Measurements from ENCODE around the gene GZMA. TPM values are rescaled to one million over a fixed set of nuclear protein-coding genes. Genes with fewer than 3 reads are reported as not detected.
"Not testable (repeated sequence)": the region's sequence is repeated elsewhere in the genome, so short reads cannot be mapped to it uniquely, and the experiment has no call there.

GZMA gene
- total RNA-seq, 2 experiments from 2014 or later: 356 to 365 TPM

- ChIA-PET CTCF (interaction anchor here (1.1 kb wide), 2 partner anchors 10 to 12 kb away, joined by 3 read pairs; no protein-coding TSS in a partner anchor), POLR2A (no interaction called here)
- H3K9me3 Mint-ChIP-seq (ENCODE audit: insufficient read depth): peaks cover 21% of the 10 kb centered on the region
- peaks cover 75% of the 10 kb centered on the region for H3K36me3 Mint-ChIP-seq (ENCODE audit: low read depth)
- no peak overlapping the region for H3K27ac Mint-ChIP-seq
- H3K27me3 Mint-ChIP-seq (ENCODE audit: low read depth): no peaks in the 10 kb centered on the region
- DNase-seq (no peak), ATAC-seq (no peak)
- no peak overlapping the region for H3K4me3 Mint-ChIP-seq
- H3K4me1 Mint-ChIP-seq (ENCODE audit: low read depth): peaks cover 11% of the 10 kb centered on the region
Observed at GRCh38 chr5:55081541-55081940, 20.9 kb upstream of the GZMA start.

- Mint-ChIP-seq H3K4me1 (ENCODE audit: low read depth) (peaks cover 46% of the 10 kb centered on the region), H3K9me3 (ENCODE audit: insufficient read depth) (peaks cover 20% of the 10 kb centered on the region), H3K36me3 (ENCODE audit: low read depth) (peaks cover 72% of the 10 kb centered on the region), H3K27ac (peak overlapping the region; percentile 37)
- CTCF ChIA-PET; POLR2A ChIA-PET; DNase-seq; H3K4me3 Mint-ChIP-seq; ATAC-seq; H3K27me3 Mint-ChIP-seq (ENCODE audit: low read depth): not testable (repeated sequence)
Observed at GRCh38 chr5:55089301-55089700, 13.1 kb upstream of the GZMA start.

- H3K4me1 Mint-ChIP-seq (ENCODE audit: low read depth): peaks cover 59% of the 10 kb centered on the region
- H3K27ac Mint-ChIP-seq; H3K4me3 Mint-ChIP-seq; DNase-seq; H3K27me3 Mint-ChIP-seq (ENCODE audit: low read depth); ATAC-seq; POLR2A ChIA-PET: not testable (repeated sequence)
- peaks cover 25% of the 10 kb centered on the region for H3K9me3 Mint-ChIP-seq (ENCODE audit: insufficient read depth)
- CTCF ChIA-PET: interaction anchor here (0.7 to 2.0 kb wide), 4 partner anchors 9 to 185 kb away, joined by 3 to 7 read pairs (median 5); no protein-coding TSS in a partner anchor
- H3K36me3 Mint-ChIP-seq (ENCODE audit: low read depth): peaks cover 75% of the 10 kb centered on the region
Observed at GRCh38 chr5:55091011-55091410, 11.4 kb upstream of the GZMA start.

- POLR2A ChIA-PET: interaction anchor here (0.8 to 2.8 kb wide), 3 partner anchors 24 to 59 kb away, joined by 3 to 8 read pairs (median 5); no protein-coding TSS in a partner anchor
- peaks cover 50% of the 10 kb centered on the region for H3K9me3 Mint-ChIP-seq (ENCODE audit: insufficient read depth)
Observed at GRCh38 chr5:55096182-55096581, 6.3 kb upstream of the GZMA start.

GRCh38 chr5:55096861-55097260 is 5.6 kb upstream of the GZMA start:
- ChIA-PET POLR2A (interaction anchor here (1.6 to 2.8 kb wide), 2 partner anchors 27 to 59 kb away, joined by 3 to 8 read pairs; no protein-coding TSS in a partner anchor), CTCF (interaction anchor here (1.1 to 2.4 kb wide), 6 partner anchors 23 to 190 kb away, joined by 3 to 8 read pairs (median 6); no protein-coding TSS in a partner anchor)
- H3K4me1 Mint-ChIP-seq (ENCODE audit: low read depth): peaks cover 91% of the 10 kb centered on the region
- DNase-seq (peak; percentile 78), ATAC-seq (peak; percentile 54)
- peaks cover 89% of the 10 kb centered on the region for H3K36me3 Mint-ChIP-seq (ENCODE audit: low read depth)
- peaks cover 48% of the 10 kb centered on the region for H3K9me3 Mint-ChIP-seq (ENCODE audit: insufficient read depth)
- H3K4me3 Mint-ChIP-seq: peak overlapping the region; percentile 12
- H3K27ac Mint-ChIP-seq: peak overlapping the region; percentile 83
- no peaks in the 10 kb centered on the region for H3K27me3 Mint-ChIP-seq (ENCODE audit: low read depth)

More at GRCh38 chr5:55096182-55096581, 6.3 kb upstream of the GZMA start:
- Mint-ChIP-seq H3K27me3 (ENCODE audit: low read depth) (no peaks in the 10 kb centered on the region), H3K27ac (peak overlapping the region; percentile 83), H3K4me1 (ENCODE audit: low read depth) (peaks cover 87% of the 10 kb centered on the region), H3K4me3 (peak overlapping the region; percentile 12), H3K36me3 (ENCODE audit: low read depth) (peaks cover 94% of the 10 kb centered on the region)
- peak; percentile 57 for ATAC-seq
- no peak for DNase-seq
- CTCF ChIA-PET: interaction anchor here (1.1 to 2.4 kb wide), 6 partner anchors 22 to 189 kb away, joined by 3 to 8 read pairs (median 6); no protein-coding TSS in a partner anchor

- Mint-ChIP-seq H3K36me3 (ENCODE audit: low read depth) (peaks cover 72% of the 10 kb centered on the region), H3K9me3 (ENCODE audit: insufficient read depth) (peaks cover 36% of the 10 kb centered on the region), H3K27ac (peak overlapping the region; percentile 94), H3K4me1 (ENCODE audit: low read depth) (peaks cover 88% of the 10 kb centered on the region), H3K4me3 (peak overlapping the region; percentile 84)
- not testable (repeated sequence) for DNase-seq; H3K27me3 Mint-ChIP-seq (ENCODE audit: low read depth); ATAC-seq
- ChIA-PET POLR2A (interaction anchor here (0.5 to 2.7 kb wide), 7 partner anchors 27 to 141 kb away, joined by 3 to 12 read pairs (median 5); no protein-coding TSS in a partner anchor), CTCF (interaction anchor here (0.6 to 6.2 kb wide), 8 partner anchors 10 to 195 kb away, joined by 3 to 64 read pairs (median 3); no protein-coding TSS in a partner anchor)
Observed at GRCh38 chr5:55101148-55101547, 1.3 kb upstream of the GZMA start.

GRCh38 chr5:55101556-55102276 is 730 bp upstream of the GZMA start:
- Mint-ChIP-seq H3K4me1 (ENCODE audit: low read depth) (peaks cover 87% of the 10 kb centered on the region), H3K9me3 (ENCODE audit: insufficient read depth) (peaks cover 33% of the 10 kb centered on the region), H3K36me3 (ENCODE audit: low read depth) (peaks cover 73% of the 10 kb centered on the region), H3K27ac (peak overlapping the region; percentile 94), H3K4me3 (peak overlapping the region; percentile 84), H3K27me3 (ENCODE audit: low read depth) (no peaks in the 10 kb centered on the region)
- POLR2A ChIA-PET: interaction anchor here (0.5 to 2.7 kb wide), 9 partner anchors 9 to 195 kb away, joined by 3 to 12 read pairs (median 4); no protein-coding TSS in a partner anchor
- CTCF ChIA-PET: interaction anchor here (0.6 to 6.2 kb wide), 12 partner anchors 10 to 195 kb away, joined by 3 to 64 read pairs (median 4); no protein-coding TSS in a partner anchor
- ATAC-seq: peak; percentile 75
- peak; percentile 69 for DNase-seq

GRCh38 chr5:55104036-55104772 is 1.8 kb downstream of the GZMA start:
- H3K4me3 Mint-ChIP-seq: peak overlapping the region; percentile 84
- ATAC-seq (peak; percentile 21), DNase-seq (peak; percentile 46)
- H3K4me1 Mint-ChIP-seq (ENCODE audit: low read depth): peaks cover 79% of the 10 kb centered on the region
- CTCF ChIA-PET: interaction anchor here (0.6 to 6.2 kb wide), 18 partner anchors 10 to 237 kb away, joined by 3 to 64 read pairs (median 5); partner anchors contain the start of gene GPX8
- H3K27ac Mint-ChIP-seq: peak overlapping the region; percentile 86
- peaks cover 11% of the 10 kb centered on the region for H3K9me3 Mint-ChIP-seq (ENCODE audit: insufficient read depth)
- POLR2A ChIA-PET: interaction anchor here (1.1 to 1.5 kb wide), 3 partner anchors 30 to 37 kb away, joined by 3 to 5 read pairs (median 4); no protein-coding TSS in a partner anchor
- H3K27me3 Mint-ChIP-seq (ENCODE audit: low read depth): peaks cover 2% of the 10 kb centered on the region
- H3K36me3 Mint-ChIP-seq (ENCODE audit: low read depth): peaks cover 72% of the 10 kb centered on the region

- POLR2A ChIA-PET: interaction anchor here (0.8 to 2.5 kb wide), 4 partner anchors 29 to 194 kb away, joined by 3 to 5 read pairs (median 4); no protein-coding TSS in a partner anchor
- Mint-ChIP-seq H3K4me3 (peak overlapping the region; percentile 84), H3K4me1 (ENCODE audit: low read depth) (peaks cover 72% of the 10 kb centered on the region)
Observed at GRCh38 chr5:55104946-55105701, 2.7 kb downstream of the GZMA start.

GRCh38 chr5:55105976-55106375 is 3.5 kb downstream of the GZMA start:
- H3K27me3 Mint-ChIP-seq (ENCODE audit: low read depth); DNase-seq; H3K27ac Mint-ChIP-seq; H3K9me3 Mint-ChIP-seq (ENCODE audit: insufficient read depth); ATAC-seq: not testable (repeated sequence)
- Mint-ChIP-seq H3K36me3 (ENCODE audit: low read depth) (peaks cover 70% of the 10 kb centered on the region), H3K4me1 (ENCODE audit: low read depth) (peaks cover 69% of the 10 kb centered on the region), H3K4me3 (peak overlapping the region; percentile 56)
- POLR2A ChIA-PET: interaction anchor here (2.5 kb wide), 1 partner anchor 44 kb away, joined by 5 read pairs; no protein-coding TSS in a partner anchor
- CTCF ChIA-PET: interaction anchor here (1.0 to 6.2 kb wide), 7 partner anchors 38 to 200 kb away, joined by 3 to 64 read pairs (median 5); partner anchors contain the start of gene GPX8

More at GRCh38 chr5:55104946-55105701, 2.7 kb downstream of the GZMA start:
- H3K27me3 Mint-ChIP-seq (ENCODE audit: low read depth): peaks cover 2% of the 10 kb centered on the region
- DNase-seq (peak; percentile 36), ATAC-seq (no peak)
- H3K9me3 Mint-ChIP-seq (ENCODE audit: insufficient read depth): peaks cover 5% of the 10 kb centered on the region
- H3K27ac Mint-ChIP-seq: peak overlapping the region; percentile 86
- CTCF ChIA-PET: interaction anchor here (0.6 to 6.2 kb wide), 11 partner anchors 9 to 199 kb away, joined by 3 to 64 read pairs (median 7); partner anchors contain the start of gene GPX8
- peaks cover 71% of the 10 kb centered on the region for H3K36me3 Mint-ChIP-seq (ENCODE audit: low read depth)
